Neural progenitor cell (in vitro differentiated cells): ENCODE measurements around the gene VAT1L. TPM values are rescaled to one million over a fixed set of nuclear protein-coding genes. Genes with fewer than 3 reads are reported as not detected.

ENCODE experiments used
- DNase-seq: peaks from one replicate; pipeline ENCODE4 v3.0.0-alpha.2; 2016; ENCODE audit warnings: low spot score
- H2AFZ ChIP-seq: fragments of 200-600 bp; sonication (generic); replicated peaks from 2 replicates; pipeline ENCODE4 v1.6.1; 2016; ENCODE audit warnings: antibody characterized with exemption
- H3F3A ChIP-seq: fragments of 200-600 bp; sonication (generic); 2 replicates; pipeline ENCODE4 v1.6.1; 2016; ENCODE audit warnings: antibody characterized with exemption, low read depth
- H3K27ac ChIP-seq: fragments of 200-600 bp; sonication (generic); 2 replicates; pipeline ENCODE4 v1.5.1; 2016; ENCODE audit warnings: mild to moderate bottlenecking
- H3K27me3 ChIP-seq: fragments of 200-600 bp; sonication (generic); 2 replicates; pipeline ENCODE4 v1.6.1; 2016; ENCODE audit warnings: mild to moderate bottlenecking, moderate library complexity
- H3K36me3 ChIP-seq: fragments of 200-600 bp; sonication (generic); 2 replicates; pipeline ENCODE4 v1.5.1; 2016
- H3K4me1 ChIP-seq: fragments of 200-600 bp; sonication (generic); 2 replicates; pipeline ENCODE4 v1.6.1; 2016; ENCODE audit warnings: mixed run types
- H3K4me2 ChIP-seq: fragments of 200-600 bp; sonication (generic); 2 replicates; pipeline ENCODE4 v1.6.1; 2016
- H3K4me3 ChIP-seq: fragments of 200-600 bp; sonication (generic); 2 replicates; pipeline ENCODE4 v1.5.1; 2016
- H3K79me2 ChIP-seq: fragments of 200-600 bp; sonication (generic); 2 replicates; pipeline ENCODE4 v1.6.1; 2016; ENCODE audit warnings: low read depth
- H3K9ac ChIP-seq: fragments of 200-600 bp; sonication (generic); 2 replicates; pipeline ENCODE4 v1.6.1; 2016
- H3K9me3 ChIP-seq: fragments of 200-600 bp; sonication (generic); 2 replicates; pipeline ENCODE4 v1.5.1; 2016; ENCODE audit warnings: low read depth
- H4K20me1 ChIP-seq: fragments of 200-600 bp; sonication (generic); 2 replicates; pipeline ENCODE4 v1.6.1; 2016; ENCODE audit warnings: low read depth
- H3K27ac Mint-ChIP-seq: 3 replicates; pipeline ENCODE4 v1.8.0; 2021; ENCODE audit warnings: mixed read lengths
- H3K27me3 Mint-ChIP-seq: 2 replicates; pipeline ENCODE4 v1.8.0; 2022; ENCODE audit warnings: low read depth, mild to moderate bottlenecking, inconsistent platforms, moderate library complexity, mixed read lengths; ENCODE audit not compliant: insufficient read depth
- H3K36me3 Mint-ChIP-seq: 3 replicates; pipeline ENCODE4 v1.8.0; 2021; ENCODE audit warnings: mixed read lengths
- H3K4me1 Mint-ChIP-seq: 3 replicates; pipeline ENCODE4 v1.8.0; 2021; ENCODE audit warnings: mixed read lengths
- H3K4me3 Mint-ChIP-seq: 3 replicates; pipeline ENCODE4 v1.8.0; 2021; ENCODE audit warnings: mild to moderate bottlenecking, moderate library complexity, mixed read lengths
- H3K9me3 Mint-ChIP-seq: 3 replicates; pipeline ENCODE4 v1.8.0; 2020; ENCODE audit warnings: mixed read lengths
- EZH2 ChIP-seq: fragments of 200-600 bp; sonication (generic); IDR thresholded peaks from 2 replicates; pipeline ENCODE4 v1.6.1; 2017; ENCODE audit warnings: antibody characterized with exemption, mild to moderate bottlenecking, moderate library complexity
- EZH2phosphoT487 ChIP-seq: fragments of 200-600 bp; sonication (generic); IDR thresholded peaks from 2 replicates; pipeline ENCODE4 v1.6.1; 2017; ENCODE audit warnings: antibody characterized with exemption
- total RNA-seq: library from RNA; depleted of rRNA; stranded (reverse); fragments of >200 nt; gene quantifications from 2 replicates; pipeline ENCODE4 v1.2.3, GENCODE V29; 2015; ENCODE audit warnings: low replicate concordance
- TF ChIP-seq, protein P1 (sequence below): fragments of 200-600 bp; sonication (generic); IDR thresholded peaks from 2 replicates; pipeline ENCODE4 v1.5.1; 2017; ENCODE audit warnings: antibody characterized with exemption, mild to moderate bottlenecking

The VAT1L gene
- total RNA-seq, 1 donor from 2014 or later = 43.2 TPM

DNA sequence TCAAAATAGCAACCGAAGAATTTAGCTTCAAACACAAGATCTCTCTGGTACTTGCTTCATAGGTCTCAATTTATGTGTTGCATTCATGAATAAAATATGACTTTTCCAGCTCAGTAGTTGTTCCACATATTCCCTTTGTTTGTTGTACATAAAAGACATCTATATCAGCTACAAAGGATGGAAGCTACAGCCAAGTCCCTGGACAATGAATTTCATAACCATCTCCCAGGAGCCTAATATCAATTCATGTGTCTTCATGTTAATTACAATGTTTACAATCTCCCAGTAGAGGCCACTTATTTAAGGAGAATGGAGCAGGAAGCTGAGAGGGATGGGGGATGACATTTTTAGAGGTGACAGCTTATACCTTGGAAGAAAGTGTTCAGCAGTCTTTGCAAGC lies 237.3 kb downstream of the VAT1L start:
- DNase-seq = no peak
- peaks cover 6% of the 10 kb centered on the region for H3K4me1 ChIP-seq
- H3K9me3 ChIP-seq = no peaks in the 10 kb centered on the region
- no peak overlapping the region for H3K4me3 ChIP-seq
- TF ChIP-seq EZH2phosphoT487 (no peak), EZH2 (no peak)
- TF ChIP-seq, protein P1, sequence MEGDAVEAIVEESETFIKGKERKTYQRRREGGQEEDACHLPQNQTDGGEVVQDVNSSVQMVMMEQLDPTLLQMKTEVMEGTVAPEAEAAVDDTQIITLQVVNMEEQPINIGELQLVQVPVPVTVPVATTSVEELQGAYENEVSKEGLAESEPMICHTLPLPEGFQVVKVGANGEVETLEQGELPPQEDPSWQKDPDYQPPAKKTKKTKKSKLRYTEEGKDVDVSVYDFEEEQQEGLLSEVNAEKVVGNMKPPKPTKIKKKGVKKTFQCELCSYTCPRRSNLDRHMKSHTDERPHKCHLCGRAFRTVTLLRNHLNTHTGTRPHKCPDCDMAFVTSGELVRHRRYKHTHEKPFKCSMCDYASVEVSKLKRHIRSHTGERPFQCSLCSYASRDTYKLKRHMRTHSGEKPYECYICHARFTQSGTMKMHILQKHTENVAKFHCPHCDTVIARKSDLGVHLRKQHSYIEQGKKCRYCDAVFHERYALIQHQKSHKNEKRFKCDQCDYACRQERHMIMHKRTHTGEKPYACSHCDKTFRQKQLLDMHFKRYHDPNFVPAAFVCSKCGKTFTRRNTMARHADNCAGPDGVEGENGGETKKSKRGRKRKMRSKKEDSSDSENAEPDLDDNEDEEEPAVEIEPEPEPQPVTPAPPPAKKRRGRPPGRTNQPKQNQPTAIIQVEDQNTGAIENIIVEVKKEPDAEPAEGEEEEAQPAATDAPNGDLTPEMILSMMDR = no peak
- no peak overlapping the region for H2AFZ ChIP-seq
- H3K27me3 Mint-ChIP-seq = peaks cover 3% of the 10 kb centered on the region
- H3K27me3 ChIP-seq = no peaks in the 10 kb centered on the region
- no peaks in the 10 kb centered on the region for H3F3A ChIP-seq
- no peaks in the 10 kb centered on the region for H3K9me3 Mint-ChIP-seq
- H3K4me1 Mint-ChIP-seq = peaks cover 11% of the 10 kb centered on the region
- no peak overlapping the region for H3K27ac ChIP-seq
- H3K36me3 Mint-ChIP-seq = no peaks in the 10 kb centered on the region
- H3K4me3 Mint-ChIP-seq = no peak overlapping the region
- no peaks in the 10 kb centered on the region for H3K79me2 ChIP-seq
- H3K9ac ChIP-seq = no peak overlapping the region
- no peak overlapping the region for H3K27ac Mint-ChIP-seq
- H3K36me3 ChIP-seq = no peaks in the 10 kb centered on the region
- H4K20me1 ChIP-seq = no peaks in the 10 kb centered on the region
- H3K4me2 ChIP-seq = no peak overlapping the region

GRCh38 chr16:78028018-78028417 lies 239.7 kb downstream of the VAT1L start:
- no peak for TF ChIP-seq EZH2
- TF ChIP-seq, protein P1 = no peak
- TF ChIP-seq EZH2phosphoT487 = no peak
- Histone ChIP-seq H3K27ac (no peak overlapping the region), H3K9me3 (no peaks in the 10 kb centered on the region), H4K20me1 (no peaks in the 10 kb centered on the region), H3K4me3 (no peak overlapping the region), H3K4me1 (no peaks in the 10 kb centered on the region), H3K79me2 (no peaks in the 10 kb centered on the region), H3F3A (no peaks in the 10 kb centered on the region), H3K9ac (no peak overlapping the region), H3K27me3 (no peaks in the 10 kb centered on the region), H2AFZ (no peak overlapping the region), H3K36me3 (no peaks in the 10 kb centered on the region), H3K4me2 (no peak overlapping the region)
- H3K27me3 Mint-ChIP-seq = peaks cover 3% of the 10 kb centered on the region
- no peak overlapping the region for H3K27ac Mint-ChIP-seq
- H3K4me1 Mint-ChIP-seq = peaks cover 3% of the 10 kb centered on the region
- H3K9me3 Mint-ChIP-seq = no peaks in the 10 kb centered on the region
- no peaks in the 10 kb centered on the region for H3K36me3 Mint-ChIP-seq
- DNase-seq = no peak
- H3K4me3 Mint-ChIP-seq = no peak overlapping the region

Other genes with a start within 250 kb of the VAT1L start
- gene NUDT7, start 66.0 kb upstream of the VAT1L start, total RNA-seq = 9.7 and 10.8 TPM in 2 replicates
- gene CLEC3A, start 234.0 kb downstream of the VAT1L start, total RNA-seq = not detected in 2 replicates